ENCODE measurements around the gene AATF.
"Not testable (repeated sequence)": the region's sequence is repeated elsewhere in the genome, so short reads cannot be mapped to it uniquely, and the experiment has no call there.

The AATF gene

DNA sequence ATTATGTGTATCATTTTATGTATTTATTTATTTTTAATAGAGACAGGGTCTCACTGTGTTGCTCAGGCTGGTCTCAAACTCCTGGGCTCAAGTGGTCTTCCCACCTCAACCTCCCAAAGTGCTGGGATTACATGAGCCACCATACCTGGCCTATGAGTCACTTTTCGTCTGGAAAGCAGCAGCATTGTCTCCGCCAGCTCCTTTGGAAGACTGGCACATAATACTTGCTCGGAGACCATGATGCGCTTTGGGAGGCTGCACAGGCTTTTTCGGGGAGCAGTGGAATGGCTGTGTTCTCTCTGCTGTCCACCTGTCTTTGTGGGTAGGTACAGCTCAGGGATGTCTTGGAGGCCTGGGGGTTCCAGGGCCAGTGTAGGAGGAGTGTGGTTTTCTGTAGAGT is 102.2 kb downstream of the AATF start:
- DNase-seq = peak; percentile 28

GRCh38 chr17:37051381-37051780 is 102.6 kb downstream of the AATF start:
- no peak for DNase-seq

DNA sequence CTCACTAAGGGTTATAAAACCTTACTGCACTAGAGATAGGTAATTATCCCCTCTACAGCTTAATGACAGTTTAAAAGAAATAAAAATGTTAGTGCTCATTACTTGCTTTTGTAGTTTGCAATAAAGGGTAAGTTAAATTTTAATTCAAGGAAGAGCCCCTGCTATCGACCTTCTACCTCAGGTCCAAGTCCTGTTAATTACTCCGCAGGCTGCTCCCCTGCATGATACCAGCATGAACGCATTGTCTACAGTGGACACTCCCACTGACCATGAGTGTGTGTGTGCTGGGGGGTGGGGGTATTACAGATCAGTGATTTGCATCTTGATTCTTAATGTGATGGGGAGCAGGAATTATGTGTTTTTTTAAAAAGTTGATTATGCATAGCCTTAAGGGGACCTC is 103.1 kb downstream of the AATF start:
- no peak for DNase-seq

GRCh38 chr17:37052450-37052849 is 103.7 kb downstream of the AATF start:
- DNase-seq = no peak

- no peak for DNase-seq
Observed at GRCh38 chr17:37054894-37055293, 106.1 kb downstream of the AATF start.

DNA sequence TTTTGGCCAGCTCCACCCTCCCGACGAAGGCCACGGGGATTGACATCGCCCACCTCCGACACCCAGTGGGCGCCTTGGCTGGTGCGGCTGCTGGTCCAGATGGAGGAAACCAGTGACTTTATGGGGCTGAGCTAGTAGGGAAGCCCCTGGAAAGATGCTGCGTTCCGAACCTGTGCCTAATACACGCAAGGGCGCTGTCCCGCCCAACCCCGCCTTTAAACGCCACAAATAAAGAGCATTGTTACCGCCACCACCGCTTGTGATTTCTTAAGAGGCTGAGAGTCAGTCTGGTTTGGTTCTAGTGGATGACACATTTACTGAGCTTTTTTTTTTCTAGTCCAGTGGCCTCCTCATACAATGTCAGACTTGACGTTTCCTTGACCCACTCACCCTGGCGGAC is 107.9 kb downstream of the AATF start:
- DNase-seq = no peak

DNA sequence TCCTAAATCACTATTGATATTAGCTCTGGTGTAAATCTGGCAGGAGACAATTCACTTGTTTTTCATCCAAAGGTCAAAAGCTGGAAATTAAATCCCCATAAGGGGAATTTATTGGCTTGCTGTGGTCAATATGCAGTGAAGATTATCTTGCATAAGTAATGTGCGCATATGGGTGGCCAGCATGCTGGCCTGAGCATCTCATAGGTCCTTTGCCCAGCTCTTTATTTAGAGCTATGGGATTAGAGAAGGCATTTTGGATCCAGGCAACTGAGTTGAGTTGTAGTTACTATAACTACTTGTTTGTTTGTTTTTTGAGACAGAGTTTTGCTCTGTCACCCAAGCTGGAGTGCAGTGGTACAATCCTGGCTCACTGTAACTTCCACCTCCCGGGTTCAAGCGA is 110.7 kb downstream of the AATF start:
- DNase-seq = no peak

DNA sequence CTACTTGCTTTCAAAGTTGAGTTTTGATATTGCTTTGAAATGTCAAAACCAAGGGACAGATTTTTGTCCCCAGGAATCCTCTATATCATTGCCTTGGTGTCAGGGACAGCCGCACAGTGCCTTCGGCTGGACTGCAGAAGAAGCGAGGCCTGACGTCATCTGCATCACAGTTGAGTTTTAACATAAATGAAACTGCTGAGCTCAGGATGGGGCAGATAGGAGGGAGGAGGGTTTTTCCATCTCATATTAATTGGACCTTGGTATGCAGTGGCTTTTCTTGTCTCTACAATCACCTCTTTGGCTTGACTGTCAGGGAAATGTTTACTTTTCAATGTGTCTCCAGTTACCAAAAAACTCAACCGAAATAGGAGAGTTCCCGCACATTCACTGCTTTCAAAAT is 111.3 kb downstream of the AATF start:
- no peak for DNase-seq

DNA sequence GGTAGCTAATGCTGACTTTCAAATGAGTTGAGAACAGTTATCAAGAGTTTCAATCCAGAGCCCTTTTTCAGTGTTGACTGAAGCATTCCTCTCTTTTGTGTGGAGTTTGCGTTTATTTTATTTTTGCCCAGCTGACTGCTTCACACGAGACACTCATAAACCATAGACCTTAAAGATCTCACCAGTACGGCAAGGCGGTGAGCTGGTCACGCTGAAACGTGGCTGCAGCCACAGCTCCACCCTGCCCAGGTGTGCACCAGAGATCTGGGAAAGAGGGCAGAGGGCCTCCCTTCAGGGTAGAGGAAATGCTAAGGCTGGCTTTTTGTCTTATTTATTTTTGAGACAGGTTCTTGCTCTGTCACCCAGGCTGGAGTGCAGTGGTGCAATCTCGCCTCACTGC is 112.2 kb downstream of the AATF start:
- DNase-seq = no peak

DNA sequence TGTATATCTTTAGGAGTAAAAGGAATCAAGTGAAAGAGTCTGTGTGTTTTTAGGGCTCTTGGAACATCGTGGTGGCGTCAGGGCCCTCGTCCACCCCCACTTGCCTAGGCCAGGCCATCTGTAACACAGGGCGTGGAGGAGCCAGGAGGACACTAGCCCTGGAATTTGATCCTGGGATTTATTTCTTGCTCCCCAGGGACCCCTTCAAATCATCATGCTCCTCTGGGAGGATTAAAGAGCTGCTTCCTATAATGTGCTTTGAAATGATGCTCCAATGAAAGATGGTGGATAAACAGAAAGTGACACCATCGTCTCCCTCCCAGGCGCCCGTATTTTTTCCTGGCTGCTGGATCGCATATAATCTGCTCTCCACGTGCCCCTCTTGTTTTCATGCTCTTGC is 113.3 kb downstream of the AATF start:
- DNase-seq = no peak

- DNase-seq = no peak
Observed at GRCh38 chr17:37064206-37064605, 115.5 kb downstream of the AATF start.

GRCh38 chr17:37064956-37065355 is 116.2 kb downstream of the AATF start:
- no peak for DNase-seq

DNA sequence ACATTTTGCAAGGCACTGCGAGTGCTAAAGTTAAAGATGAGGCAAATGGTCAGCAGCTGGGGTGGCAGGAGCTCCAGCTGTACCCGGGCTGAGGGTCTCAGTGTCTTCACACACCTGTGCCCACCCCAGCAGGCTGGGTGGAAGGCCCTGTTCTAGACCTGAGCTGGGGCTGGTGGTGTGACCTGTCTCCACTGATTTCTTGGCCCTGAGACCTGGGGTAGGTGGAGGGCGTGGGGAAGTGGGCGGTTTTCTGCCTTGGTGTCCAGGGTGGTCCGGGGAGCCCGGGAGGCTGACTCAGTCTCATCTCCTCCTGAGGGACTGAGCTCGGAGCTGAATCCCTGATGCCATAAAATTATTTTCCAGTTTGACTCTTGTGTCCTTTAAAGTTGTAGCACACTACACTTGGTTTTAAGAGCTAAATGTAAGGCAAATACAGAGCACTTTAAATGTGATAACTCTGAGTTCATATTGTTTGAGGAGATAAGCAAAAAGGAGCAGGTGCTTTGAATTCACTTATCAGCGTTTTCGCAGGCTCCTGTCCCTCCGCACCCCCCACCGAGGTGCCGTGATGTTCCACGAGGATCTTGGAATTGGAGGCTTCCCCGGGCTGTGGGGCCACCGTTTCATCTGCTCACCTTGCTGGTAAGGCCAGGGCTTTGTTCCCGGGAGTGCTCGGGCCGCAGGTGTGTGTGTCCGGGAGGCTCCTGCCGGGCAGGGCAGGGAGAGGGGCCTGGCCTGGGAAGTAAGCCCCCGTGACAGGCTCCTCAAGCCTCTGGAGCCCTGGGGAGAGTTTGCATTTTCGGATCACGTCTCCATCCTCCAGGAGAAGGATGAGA is 117.0 kb downstream of the AATF start:
- DNase-seq = no peak

- DNase-seq = no peak
Observed at GRCh38 chr17:37066322-37067255, 117.8 kb downstream of the AATF start.

- DNase-seq = peak; percentile 44
Observed at GRCh38 chr17:37067555-37068111, 118.9 kb downstream of the AATF start.

DNA sequence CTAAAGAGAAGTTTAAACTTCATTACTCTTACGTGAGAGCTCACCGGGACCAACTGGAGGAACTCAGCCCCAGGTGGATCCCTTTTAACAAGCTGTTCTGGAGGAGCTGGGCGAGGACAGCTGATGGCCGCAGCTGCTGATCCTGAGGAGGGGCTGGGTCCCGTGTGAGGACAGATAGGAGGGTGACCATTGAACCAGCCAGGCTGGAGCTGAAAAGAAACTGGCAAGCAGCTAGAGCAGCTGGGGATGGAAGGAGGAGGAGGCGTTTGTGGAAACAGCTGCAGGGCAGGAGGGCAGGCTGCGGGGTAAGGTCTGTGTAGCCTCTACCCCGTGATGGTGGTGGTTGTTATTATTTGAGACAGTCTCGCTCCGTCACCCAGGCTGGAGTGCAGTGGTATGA is 119.5 kb downstream of the AATF start:
- no peak for DNase-seq

GRCh38 chr17:37069087-37069486 is 120.3 kb downstream of the AATF start:
- DNase-seq = no peak

DNA sequence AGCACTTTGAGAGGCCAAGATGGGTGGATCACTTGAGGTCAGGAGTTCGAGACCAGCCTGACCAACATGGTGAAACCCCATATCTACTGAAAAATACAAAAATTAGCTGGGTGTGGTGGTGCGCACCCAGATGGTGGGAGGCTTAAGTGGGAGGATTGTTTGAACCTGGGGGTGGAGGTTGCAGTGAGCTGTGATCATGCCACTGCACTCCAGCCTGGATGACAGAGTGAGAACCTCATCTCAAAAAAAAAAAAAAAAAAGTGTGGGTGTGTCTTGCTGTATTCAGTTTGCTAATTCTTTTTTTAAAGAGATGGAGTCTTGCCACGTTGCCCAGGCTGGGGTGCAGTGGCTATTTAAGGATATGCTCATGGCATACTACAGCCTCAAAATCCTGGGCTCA is 124.7 kb downstream of the AATF start:
- DNase-seq = not testable (repeated sequence)

DNA sequence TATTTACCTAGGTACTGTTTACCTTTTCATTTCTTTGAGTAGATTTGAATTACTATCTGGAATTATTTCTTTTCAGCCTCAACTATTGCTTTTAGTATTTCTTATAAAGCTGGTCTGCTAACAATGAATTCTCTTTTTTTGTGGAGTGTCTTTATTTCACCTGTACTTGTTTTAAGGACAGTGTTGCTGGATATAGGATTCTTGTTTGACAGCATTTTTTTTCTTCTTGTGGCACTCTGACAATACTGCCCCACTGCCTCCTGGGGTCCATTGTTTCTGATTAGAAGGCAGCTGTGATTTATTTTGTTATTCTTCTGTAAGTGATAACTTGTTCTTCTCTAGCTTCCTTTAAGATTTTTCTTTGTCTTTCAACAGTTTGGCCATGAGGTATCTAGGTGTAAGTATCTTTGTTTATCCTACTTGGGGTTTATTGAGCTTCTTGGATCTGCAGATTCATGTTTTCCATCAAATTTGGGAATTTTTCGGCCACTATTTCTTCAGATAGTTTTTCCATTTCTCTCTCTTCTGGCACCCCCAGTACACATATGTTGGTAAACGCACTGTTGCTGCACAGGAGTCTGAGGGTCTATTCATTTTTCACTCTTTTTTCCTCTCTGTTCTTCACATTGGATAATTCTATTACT is 130.4 kb downstream of the AATF start:
- no peak for DNase-seq

DNA sequence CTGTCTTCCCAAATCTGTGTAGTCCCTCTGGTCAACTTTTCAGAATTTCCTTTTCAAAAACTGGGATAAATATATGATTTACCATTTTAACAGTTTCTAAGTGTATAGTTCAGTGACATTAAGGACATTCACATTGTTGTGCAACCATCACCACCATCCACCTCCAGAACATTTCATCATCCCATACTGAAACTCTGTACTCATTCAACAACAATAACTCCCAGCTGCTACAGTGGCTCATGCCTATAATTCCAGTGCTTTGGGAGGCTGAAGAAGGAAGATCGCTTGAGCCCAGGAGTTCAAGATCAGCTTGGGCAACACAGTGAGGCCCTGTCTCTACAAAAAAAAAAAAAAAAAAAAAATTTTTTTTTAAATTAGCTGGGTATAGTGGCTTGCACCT is 131.0 kb downstream of the AATF start:
- peak; percentile 16 for DNase-seq

- DNase-seq = no peak
Observed at GRCh38 chr17:37081287-37081686, 132.5 kb downstream of the AATF start.

DNA sequence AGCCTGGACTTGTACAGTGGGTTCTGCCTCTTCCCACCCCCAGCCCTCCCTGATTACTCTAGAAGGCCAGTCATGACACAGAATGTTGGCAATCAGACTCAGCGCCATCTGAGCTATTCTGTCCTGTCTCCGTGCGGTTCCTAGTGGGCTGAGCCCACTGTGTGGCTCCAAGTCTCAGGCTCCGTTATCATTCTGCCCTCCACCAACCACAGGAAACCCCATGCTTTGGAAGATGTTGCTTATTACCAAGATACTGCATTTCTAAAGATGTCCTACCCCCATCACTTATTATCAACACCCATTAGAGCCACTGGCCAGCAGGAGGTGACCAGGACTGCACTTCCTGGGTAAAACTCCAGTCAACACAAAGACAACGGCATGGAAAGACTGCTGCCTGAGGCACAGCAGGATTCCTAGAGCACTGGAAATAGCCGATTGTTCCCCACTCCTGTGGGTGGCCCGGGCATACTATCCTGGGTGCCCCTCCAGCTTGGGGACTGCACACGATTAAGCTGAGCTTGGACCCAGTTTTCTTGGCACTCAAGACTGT is 133.6 kb downstream of the AATF start:
- DNase-seq = no peak

GRCh38 chr17:37082985-37083384 is 134.2 kb downstream of the AATF start:
- DNase-seq = no peak
